H9 (cell line): Measurements from ENCODE around the gene GLS2. TPM values are rescaled to one million over a fixed set of nuclear protein-coding genes. Genes with fewer than 3 reads are reported as not detected.

Experiments used
- DNase-seq: peaks from one replicate; pipeline ENCODE4 v3.0.0-alpha.2; 2017
- H2AFZ ChIP-seq: one replicate; pipeline ENCODE4 v1.6.1; 2013; ENCODE audit warnings: mild to moderate bottlenecking, low read length, control low read depth, moderate library complexity
- H2AK5ac ChIP-seq: 2 replicates; pipeline ENCODE4 v1.6.1; 2013; ENCODE audit warnings: low read length, control low read depth, mixed read lengths; ENCODE audit not compliant: insufficient read length
- H2BK120ac ChIP-seq: one replicate; pipeline ENCODE4 v1.6.1; 2013; ENCODE audit warnings: low read depth, mild to moderate bottlenecking, low read length, control low read depth, inconsistent platforms; ENCODE audit not compliant: poor library complexity, severe bottlenecking
- H2BK12ac ChIP-seq: 2 replicates; pipeline ENCODE4 v1.6.1; 2013; ENCODE audit warnings: low read length, control low read depth, mixed read lengths, low read depth; ENCODE audit not compliant: insufficient read length
- H2BK15ac ChIP-seq: 2 replicates; pipeline ENCODE4 v1.6.1; 2013; ENCODE audit warnings: low read depth, low read length, control low read depth
- H2BK20ac ChIP-seq: one replicate; pipeline ENCODE4 v1.6.1; 2013; ENCODE audit warnings: low read depth, mild to moderate bottlenecking, low read length, control low read depth, inconsistent platforms; ENCODE audit not compliant: poor library complexity, severe bottlenecking
- H2BK5ac ChIP-seq: 2 replicates; pipeline ENCODE4 v1.6.1; 2013; ENCODE audit warnings: low read length, control low read depth, mixed read lengths; ENCODE audit not compliant: insufficient read length
- H3K14ac ChIP-seq: 2 replicates; pipeline ENCODE4 v1.6.1; 2013; ENCODE audit warnings: low read length, control low read depth; ENCODE audit not compliant: insufficient read depth
- H3K18ac ChIP-seq: 2 replicates; pipeline ENCODE4 v1.6.1; 2013; ENCODE audit warnings: low read depth, mild to moderate bottlenecking, mixed read lengths, low read length, control low read depth; ENCODE audit not compliant: insufficient read length
- H3K23ac ChIP-seq: 2 replicates; pipeline ENCODE4 v1.6.1; 2013; ENCODE audit warnings: low read length, control low read depth, mixed read lengths, low read depth; ENCODE audit not compliant: insufficient read length
- H3K23me2 ChIP-seq: 2 replicates; pipeline ENCODE4 v1.6.1; 2013; ENCODE audit warnings: low read depth, mild to moderate bottlenecking, mixed read lengths, low read length, control low read depth; ENCODE audit not compliant: insufficient read length, poor library complexity, severe bottlenecking
- H3K27ac ChIP-seq: 2 replicates; pipeline ENCODE4 v1.5.1; 2013; ENCODE audit warnings: low read length, control low read depth, mixed read lengths, low read depth; ENCODE audit not compliant: insufficient read length
- H3K27me3 ChIP-seq: 2 replicates; pipeline ENCODE4 v1.6.1; 2013; ENCODE audit warnings: low read length, control low read depth, inconsistent platforms; ENCODE audit not compliant: insufficient read depth
- H3K4ac ChIP-seq: 2 replicates; pipeline ENCODE4 v1.6.1; 2013; ENCODE audit warnings: low read depth, mild to moderate bottlenecking, control low read depth, inconsistent platforms, low read length, moderate library complexity
- H3K4me1 ChIP-seq: 2 replicates; pipeline ENCODE4 v1.6.1; 2013; ENCODE audit warnings: low read length, control low read depth, inconsistent platforms; ENCODE audit not compliant: insufficient read depth
- H3K4me2 ChIP-seq: 2 replicates; pipeline ENCODE4 v1.6.1; 2013; ENCODE audit warnings: low read length, control low read depth, mixed read lengths; ENCODE audit not compliant: insufficient read length, insufficient read depth
- H3K56ac ChIP-seq: 2 replicates; pipeline ENCODE4 v1.6.1; 2013; ENCODE audit warnings: low read depth, mild to moderate bottlenecking, mixed read lengths, low read length, control low read depth; ENCODE audit not compliant: insufficient read length
- H3K79me1 ChIP-seq: 2 replicates; pipeline ENCODE4 v1.6.1; 2013; ENCODE audit warnings: low read depth, mild to moderate bottlenecking, moderate library complexity, low read length, control low read depth, inconsistent platforms; ENCODE audit not compliant: insufficient read depth, poor library complexity, severe bottlenecking
- H3K79me2 ChIP-seq: 2 replicates; pipeline ENCODE4 v1.6.1; 2013; ENCODE audit warnings: low read length, control low read depth, inconsistent platforms; ENCODE audit not compliant: insufficient read depth
- H3K9ac ChIP-seq: 2 replicates; pipeline ENCODE4 v1.6.1; 2013; ENCODE audit warnings: low read length, control low read depth, mixed read lengths; ENCODE audit not compliant: insufficient read length; ENCODE audit errors: extremely low read depth
- H3K9me3 ChIP-seq: one replicate; pipeline ENCODE4 v1.6.1; 2013; ENCODE audit warnings: low read depth, low read length, inconsistent platforms; ENCODE audit not compliant: control insufficient read depth
- H3T11ph ChIP-seq: one replicate; pipeline ENCODE4 v1.6.1; 2013; ENCODE audit warnings: mild to moderate bottlenecking, low read length, control low read depth, inconsistent platforms
- H4K20me1 ChIP-seq: one replicate; pipeline ENCODE4 v1.6.1; 2013; ENCODE audit not compliant: control insufficient read depth, insufficient read length, insufficient read depth
- H4K5ac ChIP-seq: 2 replicates; pipeline ENCODE4 v1.6.1; 2013; ENCODE audit warnings: low read depth, mild to moderate bottlenecking, mixed read lengths, low read length, control low read depth; ENCODE audit not compliant: insufficient read length
- H4K8ac ChIP-seq: replicated peaks from 2 replicates; pipeline ENCODE4 v1.6.1; 2013; ENCODE audit warnings: low read length, control low read depth, mixed read lengths, low read depth; ENCODE audit not compliant: insufficient read length
- H4K91ac ChIP-seq: 2 replicates; pipeline ENCODE4 v1.6.1; 2013; ENCODE audit warnings: low read depth, mild to moderate bottlenecking, moderate library complexity, mixed read lengths, low read length, control low read depth; ENCODE audit not compliant: insufficient read length
- H3K27ac Mint-ChIP-seq, 3 experiments: 2 replicates in 2 of 3; 3 replicates in 1 of 3; pipeline ENCODE4 v1.8.0; 2020 to 2021; ENCODE audit warnings: mixed read lengths in 3 of 3, mild to moderate bottlenecking in 1 of 3, moderate library complexity in 1 of 3
- H3K27me3 Mint-ChIP-seq: 2 replicates; pipeline ENCODE4 v1.8.0; 2021; ENCODE audit warnings: low read depth, mild to moderate bottlenecking, moderate library complexity, mixed read lengths
- H3K36me3 Mint-ChIP-seq, 3 experiments: 2 replicates in 2 of 3; 3 replicates in 1 of 3; pipeline ENCODE4 v1.8.0; 2020 to 2021; ENCODE audit warnings: low read depth in 3 of 3, mixed read lengths in 3 of 3; ENCODE audit not compliant: insufficient read depth in 1 of 3
- H3K4me1 Mint-ChIP-seq, 2 experiments: 2 replicates each; pipeline ENCODE4 v1.8.0; 2020; ENCODE audit warnings: mixed read lengths in 2 of 2
- H3K4me3 Mint-ChIP-seq, 2 experiments: 2 replicates in 1 of 2; 3 replicates in 1 of 2; pipeline ENCODE4 v1.8.0; 2020 to 2021; ENCODE audit warnings: mild to moderate bottlenecking in 2 of 2, mixed read lengths in 2 of 2, moderate library complexity in 1 of 2
- H3K9me3 Mint-ChIP-seq, 2 experiments: 2 replicates in 1 of 2; 3 replicates in 1 of 2; pipeline ENCODE4 v1.8.0; 2020; ENCODE audit warnings: mild to moderate bottlenecking in 2 of 2, mixed read lengths in 2 of 2, moderate library complexity in 1 of 2
- CTCF ChIP-seq: fragments of 200-600 bp; sonication (generic); conservative IDR thresholded peaks from 3 replicates; pipeline ENCODE4 v1.8.0; 2021; ENCODE audit warnings: antibody characterized with exemption, mild to moderate bottlenecking
- WGBS: extraction: QIAGEN DNeasy Blood & Tissue Kit; methylation state at CpG from one replicate; pipeline ENCODE4 v1.1.7; 2013; ENCODE audit warnings: missing lambda C conversion rate, low lambda C conversion rate, mixed read lengths; ENCODE audit not compliant: insufficient read length; ENCODE audit errors: extremely low coverage; 5-methylcytosine and 5-hydroxymethylcytosine counted together
- total RNA-seq: library from RNA; stranded (reverse); gene quantifications from 2 replicates; pipeline ENCODE4 v1.2.1, GENCODE V29; 2021

GLS2 gene
- total RNA-seq, 1 experiment from 2014 or later, result 17.0 TPM

DNA sequence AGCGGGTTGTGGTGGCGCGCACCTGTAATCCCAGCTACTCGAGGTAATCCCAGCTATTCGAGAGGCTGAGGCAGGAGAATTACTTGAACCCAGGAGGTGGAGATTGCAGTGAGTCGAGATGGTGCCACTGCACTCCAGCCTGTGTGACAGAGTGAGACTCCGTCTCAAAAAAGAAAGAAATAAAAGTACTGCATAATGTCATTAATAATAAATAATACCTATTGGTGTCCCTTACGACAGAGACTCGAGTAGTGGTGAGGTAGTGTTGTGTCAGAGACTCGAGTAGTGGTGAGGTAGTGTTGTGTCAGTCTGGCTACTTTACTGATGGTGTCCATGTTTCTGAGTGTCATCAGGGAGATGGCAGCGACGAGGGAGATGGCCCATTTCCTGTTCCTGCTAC lies 1.3 kb downstream of the GLS2 start:
- Histone ChIP-seq H3K23ac (no peak overlapping the region), H3K14ac (no peak overlapping the region), H3K9me3 (no peaks in the 10 kb centered on the region), H2BK15ac (no peak overlapping the region), H3K56ac (no peak overlapping the region), H4K5ac (no peak overlapping the region), H3K4me2 (peak overlapping the region; percentile 85), H2BK12ac (no peak overlapping the region), H4K8ac (no peak overlapping the region), H3K9ac (no peak overlapping the region), H2BK20ac (no peak overlapping the region), H3K79me2 (no peaks in the 10 kb centered on the region), H3K4me1 (no peaks in the 10 kb centered on the region), H3T11ph (no peak overlapping the region), H2BK120ac (no peak overlapping the region), H3K23me2 (peaks cover 11% of the 10 kb centered on the region), H3K27me3 (peaks cover 22% of the 10 kb centered on the region; the same call in 1 of the 2 replicates), H3K4ac (no peak overlapping the region), H2AK5ac (no peak overlapping the region), H3K79me1 (no peaks in the 10 kb centered on the region), H2BK5ac (no peak overlapping the region), H2AFZ (no peak overlapping the region), H3K27ac (no peak overlapping the region), H4K91ac (no peak overlapping the region), H3K18ac (no peak overlapping the region), H4K20me1 (no peaks in the 10 kb centered on the region)
- no peak for DNase-seq
- Mint-ChIP-seq H3K27ac (no peak overlapping the region), H3K27me3 (peaks cover 52% of the 10 kb centered on the region), H3K4me3 (peak overlapping the region; percentile 75 to 95), H3K4me1 (peaks cover 11 to 13% of the 10 kb centered on the region in 2 experiments), H3K36me3 (peaks cover 0 to 6% (median 0%) of the 10 kb centered on the region in 3 experiments; a peak in 2 of 7 replicates), H3K9me3 (peaks cover 13% of the 10 kb centered on the region in 2 experiments; a peak in 4 of 5 replicates)
- TF ChIP-seq CTCF, result no peak
- no CpG with 5 or more reads among the region's 12 CpGs for WGBS
